WTC11 (cell line): ENCODE measurements around the gene IFITM2.

Experiments used
- ATF3 ChIP-seq: sonication (generic); formaldehyde crosslinking; conservative IDR thresholded peaks from 2 replicates; pipeline ENCODE4 v1.8.1; 2022; ENCODE audit warnings: mild to moderate bottlenecking, missing genetic modification reagents
- CREB1 ChIP-seq: sonication (generic); formaldehyde crosslinking; IDR thresholded peaks from 2 replicates; pipeline ENCODE4 v1.8.0; 2023; ENCODE audit warnings: mild to moderate bottlenecking, missing genetic modification reagents
- E2F4 ChIP-seq: sonication (generic); formaldehyde crosslinking; IDR thresholded peaks from 2 replicates; pipeline ENCODE4 v1.8.1; 2022; ENCODE audit warnings: low read depth, mild to moderate bottlenecking, moderate library complexity, missing genetic modification reagents, borderline replicate concordance
- E2F5 ChIP-seq: sonication (generic); formaldehyde crosslinking; IDR thresholded peaks from 2 replicates; pipeline ENCODE4 v1.8.1; 2022; ENCODE audit warnings: mild to moderate bottlenecking, moderate library complexity, missing genetic modification reagents
- ELF4 ChIP-seq: sonication (generic); formaldehyde crosslinking; IDR thresholded peaks from 2 replicates; pipeline ENCODE4 v1.8.1; 2022; ENCODE audit warnings: low read depth, mild to moderate bottlenecking, moderate library complexity, missing genetic modification reagents
- MAX ChIP-seq: sonication (generic); formaldehyde crosslinking; IDR thresholded peaks from 2 replicates; pipeline ENCODE4 v1.8.0; 2022; ENCODE audit warnings: mild to moderate bottlenecking, missing genetic modification reagents
- NR2C2 ChIP-seq: sonication (generic); formaldehyde crosslinking; IDR thresholded peaks from 2 replicates; pipeline ENCODE4 v1.8.0; 2022; ENCODE audit warnings: mild to moderate bottlenecking, missing genetic modification reagents
- NR3C1 ChIP-seq: sonication (generic); formaldehyde crosslinking; conservative IDR thresholded peaks from 2 replicates; pipeline ENCODE4 v1.8.1; 2023; ENCODE audit warnings: low read depth, mild to moderate bottlenecking, missing genetic modification reagents
- SMAD4 ChIP-seq: sonication (generic); formaldehyde crosslinking; IDR thresholded peaks from 2 replicates; pipeline ENCODE4 v1.8.0; 2022; ENCODE audit warnings: mild to moderate bottlenecking, missing genetic modification reagents
- STAT6 ChIP-seq: sonication (generic); formaldehyde crosslinking; conservative IDR thresholded peaks from 2 replicates; pipeline ENCODE4 v1.8.1; 2023; ENCODE audit warnings: mild to moderate bottlenecking, low read depth, missing genetic modification reagents, moderate library complexity
- TF ChIP-seq, protein P1 (sequence below): fragments of 200-600 bp; IDR thresholded peaks from 2 replicates; pipeline ENCODE4 v1.8.0; 2022; ENCODE audit warnings: antibody characterized with exemption
- TF ChIP-seq, protein P2 (sequence below): sonication (generic); formaldehyde crosslinking; IDR thresholded peaks from 2 replicates; pipeline ENCODE4 v1.8.1; 2023; ENCODE audit warnings: mild to moderate bottlenecking, moderate library complexity, missing genetic modification reagents
- TF ChIP-seq, protein P3 (sequence below): fragments of 250-450 bp; sonication (Bioruptor Pico); IDR thresholded peaks from 2 replicates; pipeline ENCODE4 v1.9.0; 2021; ENCODE audit warnings: mild to moderate bottlenecking

DNA sequence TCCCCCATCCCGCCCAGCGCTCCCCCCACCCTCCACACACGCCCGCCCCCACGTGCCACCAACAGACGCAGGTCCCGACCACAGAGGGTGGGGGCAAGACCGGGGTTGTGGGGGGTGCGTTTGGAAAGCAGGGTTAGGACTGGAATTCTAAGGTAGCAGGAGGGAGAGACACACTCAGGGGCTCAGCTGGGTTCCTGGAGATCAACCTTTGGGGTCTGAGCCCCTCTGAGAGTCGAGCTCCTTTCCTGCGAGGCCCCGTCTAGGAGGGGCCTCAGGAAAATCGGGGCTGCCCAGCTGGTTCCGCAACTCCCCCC is 18.3 kb upstream of the IFITM2 start:
- TF ChIP-seq NR3C1 (CRISPR knock-in tag): no peak
- no peak for TF ChIP-seq STAT6
- TF ChIP-seq E2F5 (CRISPR knock-in tag): no peak
- TF ChIP-seq, protein P1, sequence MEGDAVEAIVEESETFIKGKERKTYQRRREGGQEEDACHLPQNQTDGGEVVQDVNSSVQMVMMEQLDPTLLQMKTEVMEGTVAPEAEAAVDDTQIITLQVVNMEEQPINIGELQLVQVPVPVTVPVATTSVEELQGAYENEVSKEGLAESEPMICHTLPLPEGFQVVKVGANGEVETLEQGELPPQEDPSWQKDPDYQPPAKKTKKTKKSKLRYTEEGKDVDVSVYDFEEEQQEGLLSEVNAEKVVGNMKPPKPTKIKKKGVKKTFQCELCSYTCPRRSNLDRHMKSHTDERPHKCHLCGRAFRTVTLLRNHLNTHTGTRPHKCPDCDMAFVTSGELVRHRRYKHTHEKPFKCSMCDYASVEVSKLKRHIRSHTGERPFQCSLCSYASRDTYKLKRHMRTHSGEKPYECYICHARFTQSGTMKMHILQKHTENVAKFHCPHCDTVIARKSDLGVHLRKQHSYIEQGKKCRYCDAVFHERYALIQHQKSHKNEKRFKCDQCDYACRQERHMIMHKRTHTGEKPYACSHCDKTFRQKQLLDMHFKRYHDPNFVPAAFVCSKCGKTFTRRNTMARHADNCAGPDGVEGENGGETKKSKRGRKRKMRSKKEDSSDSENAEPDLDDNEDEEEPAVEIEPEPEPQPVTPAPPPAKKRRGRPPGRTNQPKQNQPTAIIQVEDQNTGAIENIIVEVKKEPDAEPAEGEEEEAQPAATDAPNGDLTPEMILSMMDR: no peak
- TF ChIP-seq, protein P2, sequence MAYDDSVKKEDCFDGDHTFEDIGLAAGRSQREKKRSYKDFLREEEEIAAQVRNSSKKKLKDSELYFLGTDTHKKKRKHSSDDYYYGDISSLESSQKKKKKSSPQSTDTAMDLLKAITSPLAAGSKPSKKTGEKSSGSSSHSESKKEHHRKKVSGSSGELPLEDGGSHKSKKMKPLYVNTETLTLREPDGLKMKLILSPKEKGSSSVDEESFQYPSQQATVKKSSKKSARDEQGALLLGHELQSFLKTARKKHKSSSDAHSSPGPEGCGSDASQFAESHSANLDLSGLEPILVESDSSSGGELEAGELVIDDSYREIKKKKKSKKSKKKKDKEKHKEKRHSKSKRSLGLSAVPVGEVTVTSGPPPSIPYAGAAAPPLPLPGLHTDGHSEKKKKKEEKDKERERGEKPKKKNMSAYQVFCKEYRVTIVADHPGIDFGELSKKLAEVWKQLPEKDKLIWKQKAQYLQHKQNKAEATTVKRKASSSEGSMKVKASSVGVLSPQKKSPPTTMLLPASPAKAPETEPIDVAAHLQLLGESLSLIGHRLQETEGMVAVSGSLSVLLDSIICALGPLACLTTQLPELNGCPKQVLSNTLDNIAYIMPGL (CRISPR knock-in tag): no peak
- no peak for TF ChIP-seq ELF4 (CRISPR knock-in tag)
- no peak for TF ChIP-seq E2F4 (CRISPR knock-in tag)
- TF ChIP-seq SMAD4 (CRISPR knock-in tag): no peak
- no peak for TF ChIP-seq ATF3
- TF ChIP-seq MAX: no peak
- TF ChIP-seq, protein P3, sequence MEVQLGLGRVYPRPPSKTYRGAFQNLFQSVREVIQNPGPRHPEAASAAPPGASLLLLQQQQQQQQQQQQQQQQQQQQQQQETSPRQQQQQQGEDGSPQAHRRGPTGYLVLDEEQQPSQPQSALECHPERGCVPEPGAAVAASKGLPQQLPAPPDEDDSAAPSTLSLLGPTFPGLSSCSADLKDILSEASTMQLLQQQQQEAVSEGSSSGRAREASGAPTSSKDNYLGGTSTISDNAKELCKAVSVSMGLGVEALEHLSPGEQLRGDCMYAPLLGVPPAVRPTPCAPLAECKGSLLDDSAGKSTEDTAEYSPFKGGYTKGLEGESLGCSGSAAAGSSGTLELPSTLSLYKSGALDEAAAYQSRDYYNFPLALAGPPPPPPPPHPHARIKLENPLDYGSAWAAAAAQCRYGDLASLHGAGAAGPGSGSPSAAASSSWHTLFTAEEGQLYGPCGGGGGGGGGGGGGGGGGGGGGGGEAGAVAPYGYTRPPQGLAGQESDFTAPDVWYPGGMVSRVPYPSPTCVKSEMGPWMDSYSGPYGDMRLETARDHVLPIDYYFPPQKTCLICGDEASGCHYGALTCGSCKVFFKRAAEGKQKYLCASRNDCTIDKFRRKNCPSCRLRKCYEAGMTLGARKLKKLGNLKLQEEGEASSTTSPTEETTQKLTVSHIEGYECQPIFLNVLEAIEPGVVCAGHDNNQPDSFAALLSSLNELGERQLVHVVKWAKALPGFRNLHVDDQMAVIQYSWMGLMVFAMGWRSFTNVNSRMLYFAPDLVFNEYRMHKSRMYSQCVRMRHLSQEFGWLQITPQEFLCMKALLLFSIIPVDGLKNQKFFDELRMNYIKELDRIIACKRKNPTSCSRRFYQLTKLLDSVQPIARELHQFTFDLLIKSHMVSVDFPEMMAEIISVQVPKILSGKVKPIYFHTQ (CRISPR knock-in tag): no peak
- TF ChIP-seq CREB1 (CRISPR knock-in tag): no peak
- TF ChIP-seq NR2C2: no peak
